Activated T-helper 17 cell treated with anti-CD3 and anti-CD28 coated beads, Interleukin-2, amount 50 U/mL, for 72 hours (primary cell): ENCODE data around the gene ST3GAL4. TPM values are rescaled to one million over a fixed set of nuclear protein-coding genes. Genes with fewer than 3 reads are reported as not detected.
A peak's percentile ranks its signal among the peaks of the same experiment; 100 is the strongest.
"Not testable (repeated sequence)": the region's sequence is repeated elsewhere in the genome, so short reads cannot be mapped to it uniquely, and the experiment has no call there.

ENCODE experiments used
- ATAC-seq: fragments of 150-1000 bp; cut with Tn5 transposase; replicated peaks from 2 replicates; pipeline ENCODE4 v1.10.0; 2021; ENCODE audit warnings: mild to moderate bottlenecking, moderate library complexity
- H3K27ac Mint-ChIP-seq: one replicate; pipeline ENCODE4 v1.8.0; 2022; ENCODE audit warnings: mixed read lengths
- H3K27me3 Mint-ChIP-seq: one replicate; pipeline ENCODE4 v1.8.0; 2022; ENCODE audit warnings: mixed read lengths
- H3K36me3 Mint-ChIP-seq: one replicate; pipeline ENCODE4 v1.8.0; 2022; ENCODE audit warnings: low read depth, mild to moderate bottlenecking, mixed read lengths
- H3K4me1 Mint-ChIP-seq: one replicate; pipeline ENCODE4 v1.8.0; 2022; ENCODE audit warnings: mixed read lengths
- H3K4me3 Mint-ChIP-seq: one replicate; pipeline ENCODE4 v1.8.0; 2022; ENCODE audit warnings: mild to moderate bottlenecking, mixed read lengths
- H3K9me3 Mint-ChIP-seq: one replicate; pipeline ENCODE4 v1.8.0; 2022; ENCODE audit warnings: mixed read lengths
- total RNA-seq, 2 donors: library from RNA; stranded (reverse); gene quantifications; one replicate each; pipeline ENCODE4 v1.2.3, GENCODE V29; 2022

ST3GAL4 gene
- total RNA-seq, 2 donors from 2014 or later, result 10.0 to 16.2 TPM

DNA sequence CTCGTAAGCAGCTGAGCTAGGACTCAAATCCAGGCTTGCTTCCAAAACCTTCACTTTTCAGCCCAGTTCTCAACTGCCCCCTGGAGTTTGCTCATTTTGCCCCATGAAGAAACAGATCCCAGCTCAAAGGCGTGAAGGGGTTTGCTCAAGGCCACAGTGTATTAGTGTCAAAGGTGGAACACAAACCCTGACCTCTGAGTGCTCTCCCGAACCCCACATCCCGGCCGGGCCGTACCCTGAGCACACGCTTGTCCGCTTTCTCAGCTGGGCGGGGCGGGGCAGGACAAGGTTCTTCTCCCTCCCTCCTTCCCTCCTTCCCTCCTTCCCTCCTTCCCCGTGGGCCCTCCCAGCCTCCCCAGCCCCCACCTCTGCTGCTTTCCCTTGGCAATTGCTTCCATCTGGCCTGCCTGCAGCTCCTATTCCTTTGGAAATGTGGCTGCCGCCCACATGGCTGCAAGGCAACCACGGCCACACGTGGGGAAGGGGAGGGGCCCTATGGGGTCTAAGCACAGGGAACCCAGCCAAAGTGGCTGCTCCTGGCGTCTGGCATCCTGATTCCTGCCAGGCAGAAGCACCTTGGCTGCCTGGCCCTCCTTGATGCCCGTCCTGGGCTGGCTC lies 4.1 kb downstream of the ST3GAL4 start:
- no peaks in the 10 kb centered on the region for H3K4me1 Mint-ChIP-seq
- H3K4me3 Mint-ChIP-seq, result no peak overlapping the region
- no peaks in the 10 kb centered on the region for H3K36me3 Mint-ChIP-seq
- no peaks in the 10 kb centered on the region for H3K27me3 Mint-ChIP-seq
- no peaks in the 10 kb centered on the region for H3K9me3 Mint-ChIP-seq
- no peak for ATAC-seq
- no peak overlapping the region for H3K27ac Mint-ChIP-seq

DNA sequence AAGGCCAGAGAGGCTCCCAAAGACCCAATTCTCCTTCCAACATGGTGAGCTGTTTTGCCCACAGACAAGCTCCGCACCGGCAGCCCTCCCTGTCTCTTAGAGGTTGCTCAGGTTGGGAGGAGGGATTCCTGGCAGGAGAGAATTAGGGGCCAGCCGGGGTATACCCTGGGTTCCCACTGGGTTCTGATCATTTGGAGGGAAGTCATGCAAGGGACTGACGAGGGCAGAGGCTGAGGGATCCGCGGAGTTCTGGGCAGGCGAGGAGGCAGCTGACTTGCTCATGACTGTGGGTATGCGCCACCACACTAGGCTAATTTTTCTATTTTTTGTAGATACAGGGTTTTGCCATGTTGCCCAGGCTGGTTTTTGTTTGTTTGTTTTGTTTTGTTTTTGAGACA lies 4.6 kb downstream of the ST3GAL4 start:
- ATAC-seq, result no peak
- Mint-ChIP-seq H3K27me3 (no peaks in the 10 kb centered on the region), H3K4me3 (no peak overlapping the region), H3K4me1 (no peaks in the 10 kb centered on the region), H3K36me3 (no peaks in the 10 kb centered on the region), H3K9me3 (no peaks in the 10 kb centered on the region), H3K27ac (no peak overlapping the region)

DNA sequence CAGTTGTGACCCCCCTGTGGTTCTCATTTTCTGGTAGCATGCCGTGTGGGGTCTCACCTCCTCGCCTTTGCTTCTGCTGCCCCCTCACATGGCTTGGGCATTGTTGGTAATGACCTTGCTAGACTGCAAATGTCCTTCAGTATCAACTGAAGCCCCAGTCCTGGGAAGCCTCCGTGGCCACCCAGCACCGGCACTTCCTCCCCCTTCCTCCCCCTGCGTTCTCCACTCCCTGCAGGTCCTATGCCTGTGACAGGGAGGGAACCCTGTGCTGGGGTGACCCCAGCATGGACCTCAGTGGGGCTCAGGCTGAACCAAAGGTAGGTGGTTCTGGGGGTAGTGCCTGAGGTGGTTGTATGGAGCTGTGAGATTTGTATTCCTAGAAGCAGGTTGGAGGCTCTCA lies 5.9 kb downstream of the ST3GAL4 start:
- Mint-ChIP-seq H3K4me3 (no peak overlapping the region), H3K27ac (no peak overlapping the region), H3K9me3 (no peaks in the 10 kb centered on the region), H3K4me1 (no peaks in the 10 kb centered on the region), H3K27me3 (no peaks in the 10 kb centered on the region), H3K36me3 (no peaks in the 10 kb centered on the region)
- ATAC-seq, result no peak

DNA sequence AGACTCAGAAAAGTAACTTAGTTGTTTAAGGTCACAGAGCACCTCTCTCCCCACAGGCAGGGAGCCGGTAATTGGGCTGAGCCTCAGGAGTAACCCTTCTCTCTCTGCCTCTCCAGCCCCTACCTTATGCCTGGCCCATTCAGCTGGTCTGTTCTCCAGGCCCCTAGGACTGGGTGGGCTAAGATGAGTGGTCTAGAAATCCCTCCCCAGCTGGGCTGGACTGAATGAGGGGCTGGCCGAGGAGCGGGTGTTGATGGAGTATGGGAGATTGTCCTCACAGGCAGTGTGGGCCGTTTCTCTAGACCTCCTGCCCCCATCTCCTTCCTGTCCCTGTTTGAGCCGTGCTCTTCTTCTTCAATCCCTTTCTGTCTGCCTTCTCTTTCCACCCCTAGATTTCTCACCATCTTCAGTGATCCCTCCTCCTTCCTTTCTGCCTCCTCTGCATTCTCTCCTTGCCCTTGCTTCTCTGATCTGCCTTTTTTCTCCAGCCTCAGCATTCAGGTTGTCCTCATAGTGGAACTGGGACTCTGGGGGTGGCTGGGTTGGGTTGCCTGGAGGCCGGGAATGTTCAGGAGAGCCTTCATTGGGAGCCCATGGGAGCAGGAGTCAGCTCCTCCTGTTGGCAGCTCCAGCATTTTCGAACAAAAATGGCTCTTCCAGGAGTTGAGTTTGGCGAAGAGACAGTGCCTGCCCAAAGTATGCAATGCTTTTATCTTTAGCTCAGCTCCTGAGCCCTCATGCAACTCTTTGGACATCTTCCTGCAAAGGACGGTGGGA lies 7.6 kb downstream of the ST3GAL4 start:
- H3K4me3 Mint-ChIP-seq, result no peak overlapping the region
- no peaks in the 10 kb centered on the region for H3K36me3 Mint-ChIP-seq
- no peaks in the 10 kb centered on the region for H3K4me1 Mint-ChIP-seq
- no peaks in the 10 kb centered on the region for H3K9me3 Mint-ChIP-seq
- no peaks in the 10 kb centered on the region for H3K27me3 Mint-ChIP-seq
- H3K27ac Mint-ChIP-seq, result peak overlapping the region; percentile 50
- ATAC-seq, result no peak

DNA sequence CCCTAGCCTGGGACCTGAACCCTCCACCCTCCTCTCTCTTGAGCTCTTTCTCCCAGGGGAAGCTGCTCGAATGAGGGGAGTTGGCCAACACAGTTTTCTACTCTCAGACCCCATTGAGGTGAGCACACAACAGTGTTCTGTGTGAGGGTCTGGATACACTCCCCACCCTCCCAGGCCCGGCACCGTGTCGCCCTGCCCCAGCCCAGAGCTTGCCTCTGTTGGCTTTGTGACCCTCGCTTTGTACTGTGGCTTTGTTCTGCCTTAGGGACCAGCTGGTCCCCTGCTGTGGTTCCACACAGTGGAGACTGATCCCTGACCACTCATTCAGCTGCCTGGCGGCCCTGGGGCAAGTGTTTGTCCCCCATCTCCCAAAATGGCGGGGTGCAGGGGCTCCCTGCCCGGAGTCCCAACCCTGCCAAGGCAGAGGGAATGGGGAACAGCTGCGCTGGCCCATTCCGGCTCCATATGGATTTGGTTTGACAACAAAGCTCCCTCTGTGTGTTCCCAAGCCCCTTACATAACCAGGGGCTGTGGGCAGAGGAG lies 8.3 kb downstream of the ST3GAL4 start:
- no peak for ATAC-seq
- H3K9me3 Mint-ChIP-seq, result no peaks in the 10 kb centered on the region
- no peaks in the 10 kb centered on the region for H3K27me3 Mint-ChIP-seq
- no peaks in the 10 kb centered on the region for H3K36me3 Mint-ChIP-seq
- H3K4me1 Mint-ChIP-seq, result no peaks in the 10 kb centered on the region
- no peak overlapping the region for H3K4me3 Mint-ChIP-seq
- H3K27ac Mint-ChIP-seq, result no peak overlapping the region

DNA sequence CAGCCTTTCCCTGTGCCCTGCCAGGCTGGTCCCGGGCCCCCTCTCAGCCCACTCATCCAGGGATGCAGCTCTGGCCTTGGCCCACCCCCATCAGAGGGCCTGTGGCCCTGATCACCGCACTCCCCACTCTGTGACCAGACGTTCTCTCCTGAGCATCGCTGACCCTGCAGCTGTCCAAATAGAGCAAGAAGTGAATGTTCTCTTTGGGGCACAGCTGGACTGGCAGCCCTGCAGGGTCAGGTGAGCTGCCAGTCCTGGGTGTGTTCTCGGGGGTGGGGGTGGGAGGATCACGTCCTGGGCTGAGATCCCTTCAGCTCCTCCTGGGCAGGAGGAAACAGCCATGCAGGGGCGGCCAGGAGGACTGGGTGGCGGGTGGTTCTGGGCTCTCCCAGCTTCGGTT lies 9.2 kb downstream of the ST3GAL4 start:
- not testable (repeated sequence) for H3K27ac Mint-ChIP-seq, H3K4me3 Mint-ChIP-seq, H3K4me1 Mint-ChIP-seq, H3K27me3 Mint-ChIP-seq, H3K9me3 Mint-ChIP-seq, H3K36me3 Mint-ChIP-seq, ATAC-seq

DNA sequence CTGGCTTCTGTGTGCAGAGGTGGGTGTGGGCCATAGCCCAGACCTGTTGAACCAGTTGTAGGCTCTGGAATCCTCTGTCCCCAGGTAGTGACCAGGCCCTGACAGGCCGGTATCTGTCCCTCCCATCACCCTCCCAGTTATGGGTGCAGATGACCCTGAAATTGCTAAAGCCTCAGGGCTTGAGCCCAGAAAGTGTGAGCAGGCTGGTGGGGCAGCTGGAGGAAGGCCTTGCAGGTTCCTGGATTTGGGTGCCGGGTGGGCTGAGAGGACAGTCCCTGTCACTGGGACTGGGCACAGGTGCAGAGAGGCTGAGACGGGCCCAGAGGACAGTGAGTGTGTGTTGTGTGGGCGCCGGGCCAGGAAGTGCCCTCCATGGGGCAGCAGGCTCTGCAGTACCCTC lies 10.0 kb downstream of the ST3GAL4 start:
- not testable (repeated sequence) for H3K27ac Mint-ChIP-seq, H3K27me3 Mint-ChIP-seq, H3K4me3 Mint-ChIP-seq, H3K9me3 Mint-ChIP-seq, H3K36me3 Mint-ChIP-seq, H3K4me1 Mint-ChIP-seq, ATAC-seq

DNA sequence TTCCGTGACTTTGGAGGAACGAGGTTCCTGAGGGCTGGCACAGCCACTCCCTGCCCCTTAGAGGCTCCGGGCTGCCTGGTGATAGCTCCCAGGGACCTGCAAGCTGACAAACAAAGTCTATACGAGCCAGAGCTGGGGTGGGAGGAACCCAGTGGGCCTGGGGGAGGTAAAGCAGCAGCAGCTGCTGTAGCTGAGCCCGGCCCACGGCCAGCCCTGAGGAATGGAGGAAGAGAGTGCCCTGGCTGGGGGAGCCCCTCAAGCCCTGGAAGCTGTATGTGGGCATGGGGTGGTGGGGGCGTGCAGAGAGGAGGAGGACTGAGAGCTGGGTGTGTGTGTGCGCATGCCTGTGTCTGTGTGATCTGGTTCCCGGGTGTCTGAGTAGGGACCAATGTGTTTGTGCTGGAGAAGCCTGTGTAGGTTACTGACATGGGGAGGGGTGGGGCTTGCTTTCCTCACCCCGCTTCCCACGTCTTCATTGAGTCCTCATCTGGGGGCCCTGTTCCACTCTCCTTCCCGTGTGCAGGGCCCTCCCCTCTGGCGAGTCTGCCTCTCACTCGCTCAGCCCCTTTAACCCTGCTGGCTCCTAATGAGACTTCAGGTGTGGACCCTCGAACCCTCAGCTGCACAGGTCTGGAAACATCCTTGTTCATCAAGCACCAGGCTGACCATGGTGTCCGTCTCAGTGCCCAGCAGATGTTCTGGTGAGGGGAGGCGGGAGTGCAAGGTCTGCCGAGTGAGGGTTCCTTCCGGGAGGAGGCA lies 10.8 kb downstream of the ST3GAL4 start:
- ATAC-seq, result no peak
- no peaks in the 10 kb centered on the region for H3K4me1 Mint-ChIP-seq
- no peaks in the 10 kb centered on the region for H3K36me3 Mint-ChIP-seq
- H3K27me3 Mint-ChIP-seq, result no peaks in the 10 kb centered on the region
- no peaks in the 10 kb centered on the region for H3K9me3 Mint-ChIP-seq
- no peak overlapping the region for H3K4me3 Mint-ChIP-seq
- H3K27ac Mint-ChIP-seq, result no peak overlapping the region

DNA sequence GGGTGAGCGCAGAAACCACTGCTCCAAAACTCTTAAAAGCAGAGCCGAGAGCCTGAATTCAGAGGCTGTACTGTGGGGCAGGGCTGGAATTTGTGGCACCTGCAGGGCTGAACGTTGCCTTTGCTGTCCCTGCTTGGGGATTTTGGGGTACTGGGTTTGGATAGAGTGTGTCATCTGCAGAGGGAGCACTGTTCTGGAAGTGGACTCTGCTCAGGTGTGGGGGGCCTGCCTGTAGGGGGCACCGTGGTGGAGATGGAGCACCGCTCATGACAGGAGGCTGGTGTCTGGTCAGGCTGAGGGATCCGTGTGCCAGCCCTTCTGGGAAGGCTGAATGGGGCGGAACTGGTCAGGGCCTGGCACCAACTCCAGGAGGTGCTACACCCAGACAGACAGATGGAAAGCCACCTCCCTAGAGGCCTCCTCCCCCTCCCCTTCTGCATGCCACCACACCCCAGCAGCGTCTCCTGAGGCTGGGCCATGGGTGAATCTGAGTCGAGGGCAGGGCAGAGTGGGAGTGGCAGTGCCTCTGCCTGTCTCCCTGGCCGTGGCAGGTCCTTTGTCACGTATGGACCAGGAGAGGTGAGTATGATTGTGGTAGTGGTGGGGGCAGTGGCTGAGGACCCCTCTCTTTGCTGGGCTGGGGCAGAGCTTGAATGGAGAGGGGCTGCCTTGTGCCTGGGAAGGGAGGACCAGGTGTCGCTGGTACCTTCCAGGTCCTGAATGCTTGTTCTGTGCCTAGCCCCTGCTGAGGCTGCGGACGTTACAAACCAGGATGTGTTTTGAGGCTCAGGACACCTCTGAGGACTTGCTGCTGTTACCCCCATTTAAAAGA lies 11.6 kb downstream of the ST3GAL4 start:
- H3K27me3 Mint-ChIP-seq, H3K4me3 Mint-ChIP-seq, H3K36me3 Mint-ChIP-seq, H3K4me1 Mint-ChIP-seq, H3K27ac Mint-ChIP-seq, H3K9me3 Mint-ChIP-seq, ATAC-seq: not testable (repeated sequence)

DNA sequence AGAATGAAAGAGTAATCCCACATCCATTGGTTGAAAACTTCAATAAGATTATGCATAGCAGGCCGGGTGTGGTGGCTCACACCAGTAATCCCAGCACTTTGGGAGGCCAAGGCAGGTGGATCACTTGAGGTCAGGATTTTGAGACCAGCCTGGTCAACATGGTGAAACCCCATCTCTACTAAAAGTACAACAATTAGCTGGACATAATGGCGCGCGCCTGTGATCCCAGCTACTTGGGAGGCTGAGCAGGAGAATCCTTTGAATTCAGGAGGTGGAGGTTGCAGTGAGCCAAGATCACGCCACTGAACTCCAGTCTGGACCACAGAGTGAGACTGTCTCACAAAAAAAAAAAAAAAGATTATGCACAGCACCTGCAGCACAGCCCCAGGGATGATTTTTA lies 12.3 kb downstream of the ST3GAL4 start:
- H3K4me3 Mint-ChIP-seq, H3K27ac Mint-ChIP-seq, H3K36me3 Mint-ChIP-seq, ATAC-seq, H3K4me1 Mint-ChIP-seq, H3K9me3 Mint-ChIP-seq, H3K27me3 Mint-ChIP-seq: not testable (repeated sequence)

DNA sequence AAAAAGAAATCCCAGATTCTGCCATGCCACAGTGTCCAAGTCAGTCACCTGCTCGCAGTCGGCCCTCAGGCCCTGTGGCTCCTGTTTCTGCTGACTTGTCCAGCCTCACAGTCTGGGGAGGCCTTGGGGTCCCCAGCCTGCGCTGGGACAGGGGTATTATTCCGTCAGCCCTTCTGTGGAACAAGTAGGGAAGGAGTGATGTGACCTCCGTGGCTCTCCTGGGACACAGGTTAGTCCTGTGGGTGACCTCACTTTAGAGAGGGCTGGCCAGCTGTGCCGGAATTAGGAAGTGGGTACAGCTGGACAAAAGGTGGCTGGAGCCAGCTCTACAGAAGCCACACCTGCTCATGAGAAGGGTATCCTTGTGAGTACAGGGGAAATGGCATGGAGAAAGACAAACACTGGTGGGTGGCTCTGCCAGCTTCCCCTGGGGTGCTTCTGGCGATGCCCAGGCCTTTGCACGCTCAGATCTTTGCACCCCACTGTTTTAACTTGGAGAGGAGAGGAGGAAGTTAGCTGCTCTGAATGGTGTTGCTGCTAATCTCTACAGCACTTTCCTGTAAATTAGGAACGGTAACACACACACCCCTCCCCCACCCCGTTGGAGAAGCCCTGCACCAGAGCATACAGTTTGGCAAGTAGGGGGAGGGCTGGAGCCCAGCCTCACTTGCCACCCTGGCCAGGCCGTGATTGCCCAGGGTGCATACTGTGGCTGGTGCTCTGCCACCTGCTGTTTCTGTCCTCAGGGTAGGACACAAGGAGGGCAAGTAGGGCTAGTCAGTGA lies 13.0 kb downstream of the ST3GAL4 start:
- H3K4me3 Mint-ChIP-seq, ATAC-seq, H3K27ac Mint-ChIP-seq, H3K27me3 Mint-ChIP-seq, H3K9me3 Mint-ChIP-seq, H3K4me1 Mint-ChIP-seq, H3K36me3 Mint-ChIP-seq: not testable (repeated sequence)

DNA sequence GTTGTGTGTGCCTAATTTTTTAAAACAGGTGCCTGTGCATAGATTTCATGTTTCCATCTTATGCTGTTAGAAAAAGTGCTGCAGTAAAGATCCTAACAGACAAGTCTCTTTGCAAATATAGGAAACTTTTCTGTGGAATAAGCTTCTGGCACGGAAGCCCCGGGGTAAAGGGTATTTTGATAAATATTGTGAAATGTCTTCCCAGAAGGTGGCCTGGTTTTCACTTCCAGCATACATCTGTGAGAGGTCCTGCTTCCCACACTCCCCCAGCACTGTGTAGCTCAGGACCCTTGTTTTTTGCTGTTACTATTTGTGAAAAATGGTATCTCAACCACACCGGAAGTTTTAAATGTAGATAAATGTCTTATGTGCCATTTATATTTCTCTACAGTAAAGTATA lies 14.5 kb downstream of the ST3GAL4 start:
- no peaks in the 10 kb centered on the region for H3K27me3 Mint-ChIP-seq
- no peaks in the 10 kb centered on the region for H3K4me1 Mint-ChIP-seq
- no peaks in the 10 kb centered on the region for H3K36me3 Mint-ChIP-seq
- no peak for ATAC-seq
- H3K4me3 Mint-ChIP-seq, result no peak overlapping the region
- H3K27ac Mint-ChIP-seq, result no peak overlapping the region
- no peaks in the 10 kb centered on the region for H3K9me3 Mint-ChIP-seq

DNA sequence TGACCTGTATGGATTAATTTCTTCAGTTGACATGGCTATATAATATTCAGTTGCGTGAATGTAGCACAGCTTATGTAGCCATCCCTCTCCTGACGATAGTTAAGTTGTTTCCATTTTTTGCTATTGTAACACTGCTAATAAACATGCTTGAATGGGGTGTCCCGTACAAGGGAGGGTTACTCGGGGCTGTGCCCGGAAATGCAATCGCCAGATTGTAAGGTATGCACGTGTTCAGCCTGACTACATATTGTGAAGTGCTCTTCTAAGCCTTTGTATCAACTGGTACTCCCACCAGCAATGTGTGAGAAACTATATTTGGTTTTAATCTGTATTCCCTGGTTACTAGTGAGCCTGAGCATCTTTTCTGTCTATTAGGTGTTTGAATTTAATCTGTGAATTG lies 16.1 kb downstream of the ST3GAL4 start:
- Mint-ChIP-seq H3K27ac (no peak overlapping the region), H3K9me3 (no peaks in the 10 kb centered on the region), H3K36me3 (no peaks in the 10 kb centered on the region), H3K4me3 (no peak overlapping the region), H3K27me3 (no peaks in the 10 kb centered on the region), H3K4me1 (no peaks in the 10 kb centered on the region)
- ATAC-seq, result no peak
